SH-SY5Y (cell line): Measurements from ENCODE around the gene PRRT4.

Experiments
- GATA2 ChIP-seq: IDR thresholded peaks from 2 replicates; pipeline ENCODE4 v1.6.1; 2011; ENCODE audit warnings: mild to moderate bottlenecking, low read depth, low read length
- GATA3 ChIP-seq: IDR thresholded peaks from 2 replicates; pipeline ENCODE4 v1.6.1; 2011; ENCODE audit warnings: low read depth, mild to moderate bottlenecking, low read length, moderate library complexity

DNA sequence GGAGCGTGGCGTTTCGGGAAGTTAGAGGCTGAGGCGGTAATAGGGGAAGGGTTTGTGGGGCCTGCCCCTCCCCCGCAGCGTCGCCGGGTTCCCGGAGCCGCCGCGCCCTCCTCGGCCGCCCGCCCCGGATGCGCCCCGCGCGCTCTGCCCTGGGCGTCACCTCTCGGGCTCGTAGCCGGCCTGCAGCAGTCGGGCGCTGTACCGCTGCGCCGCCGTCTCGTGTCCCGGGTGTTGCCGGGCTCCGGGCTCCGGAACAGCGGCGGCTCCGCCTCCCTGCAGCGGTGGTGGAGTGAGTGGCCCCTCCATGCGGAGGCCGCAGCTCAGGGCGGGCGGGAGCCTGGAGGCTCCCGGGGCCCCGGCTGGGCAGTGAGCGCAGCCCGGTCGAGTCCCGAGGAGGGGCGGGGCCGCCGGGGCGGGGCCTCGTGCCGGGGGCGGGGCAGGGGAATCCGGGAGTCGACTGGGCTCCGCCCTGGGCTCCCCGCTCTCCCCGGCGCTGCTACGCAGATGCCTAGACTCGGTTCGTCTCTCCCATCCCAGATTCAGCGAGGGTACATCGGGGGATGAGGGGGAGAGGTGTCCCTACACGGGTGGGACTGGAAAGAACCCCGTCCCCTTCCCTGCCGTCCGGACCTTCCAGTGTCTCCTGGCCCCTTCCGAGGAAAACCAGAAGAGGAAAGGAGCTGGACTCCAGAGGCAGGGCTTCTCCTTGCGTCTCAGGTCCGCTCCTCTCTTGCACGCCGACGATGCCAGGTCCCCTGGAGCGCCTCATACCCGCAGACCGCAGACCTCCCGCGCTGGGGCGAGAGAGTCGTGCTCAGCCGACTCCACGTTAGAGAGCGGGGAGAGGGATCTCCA lies 48.3 kb upstream of the PRRT4 start, which contains the start of gene IMPDH1:
- TF ChIP-seq GATA2 (no peak), GATA3 (no peak)
